Colonic mucosa (tissue), 4 donors: ENCODE results near the gene OSBPL2. TPM values are rescaled to one million over a fixed set of nuclear protein-coding genes. Genes with fewer than 3 reads are reported as not detected.

Experiments
- DNase-seq: peaks from one replicate; pipeline ENCODE4 v3.0.0-alpha.2; 2020
- H3K27ac ChIP-seq: fragments of 200-600 bp; one replicate; pipeline ENCODE4 v1.8.0; 2021
- H3K27me3 ChIP-seq: fragments of 200-600 bp; one replicate; pipeline ENCODE4 v1.8.0; 2021
- H3K36me3 ChIP-seq: fragments of 200-600 bp; one replicate; pipeline ENCODE4 v1.8.0; 2021
- H3K4me1 ChIP-seq: fragments of 200-600 bp; one replicate; pipeline ENCODE4 v1.8.0; 2021; ENCODE audit warnings: mild to moderate bottlenecking
- H3K4me3 ChIP-seq: fragments of 200-600 bp; one replicate; pipeline ENCODE4 v1.8.0; 2021
- H3K9ac ChIP-seq, 2 donors: one replicate each; pipeline ENCODE4 v1.7.0; 2013; ENCODE audit warnings: control low read depth in 2 of 2, low read depth in 2 of 2, low read length in 2 of 2
- H3K9me3 ChIP-seq: fragments of 200-600 bp; one replicate; pipeline ENCODE4 v1.8.0; 2021
- intact Hi-C: fragments of 100-400 bp; cut with DNase I; formaldehyde crosslinking; loops from one replicate; pipeline ENCODE4 v1.14.1; 2022
- total RNA-seq, 2 donors: library from RNA; stranded (reverse); fragmentation: NEBNext Ultra II Directional in 1 of 2; extraction: Animal tissue kit (Norgen Biotek cat#: 25700) in 1 of 2; gene quantifications; one replicate each; pipeline ENCODE4 v1.2.1, GENCODE V29; 2021
- TF ChIP-seq, protein P1 (sequence below): fragments of 200-600 bp; IDR thresholded peaks from one replicate; pipeline ENCODE4 v1.8.0; 2022; ENCODE audit warnings: antibody characterized with exemption, mild to moderate bottlenecking
- donor health status: healthy.
- donor health status: DM: no; HTN: no; CAD: no.
- donor health status: DM: no; HTN: no; CAD: no.

Gene OSBPL2
- total RNA-seq, 2 donors from 2014 or later: 77.3 to 102 TPM

DNA sequence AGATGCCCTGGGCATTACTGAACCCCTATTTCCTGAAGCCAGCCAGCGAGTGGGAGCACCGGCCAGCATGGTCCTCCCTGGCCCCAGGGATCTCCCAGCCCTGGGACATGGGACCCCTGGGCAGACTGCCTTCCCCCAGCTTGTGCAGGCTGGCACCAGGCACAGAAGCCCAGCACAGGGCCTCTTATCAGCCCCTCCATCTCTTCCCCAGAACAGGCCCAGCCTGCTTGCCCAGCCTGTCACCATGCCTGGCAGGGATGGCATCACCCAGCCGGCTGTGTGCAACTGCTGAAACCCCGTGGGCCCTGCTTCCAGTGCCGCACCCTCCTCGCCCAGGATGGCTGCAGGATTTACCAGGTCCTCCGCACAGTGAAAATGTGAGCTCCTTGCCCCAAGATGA is 6.1 kb upstream of the OSBPL2 start:
- Histone ChIP-seq H3K4me1 (no peaks in the 10 kb centered on the region), H3K9ac (no peak overlapping the region), H3K9me3 (no peaks in the 10 kb centered on the region), H3K36me3 (no peaks in the 10 kb centered on the region), H3K4me3 (no peak overlapping the region), H3K27ac (no peak overlapping the region), H3K27me3 (no peaks in the 10 kb centered on the region)
- TF ChIP-seq, protein P1, sequence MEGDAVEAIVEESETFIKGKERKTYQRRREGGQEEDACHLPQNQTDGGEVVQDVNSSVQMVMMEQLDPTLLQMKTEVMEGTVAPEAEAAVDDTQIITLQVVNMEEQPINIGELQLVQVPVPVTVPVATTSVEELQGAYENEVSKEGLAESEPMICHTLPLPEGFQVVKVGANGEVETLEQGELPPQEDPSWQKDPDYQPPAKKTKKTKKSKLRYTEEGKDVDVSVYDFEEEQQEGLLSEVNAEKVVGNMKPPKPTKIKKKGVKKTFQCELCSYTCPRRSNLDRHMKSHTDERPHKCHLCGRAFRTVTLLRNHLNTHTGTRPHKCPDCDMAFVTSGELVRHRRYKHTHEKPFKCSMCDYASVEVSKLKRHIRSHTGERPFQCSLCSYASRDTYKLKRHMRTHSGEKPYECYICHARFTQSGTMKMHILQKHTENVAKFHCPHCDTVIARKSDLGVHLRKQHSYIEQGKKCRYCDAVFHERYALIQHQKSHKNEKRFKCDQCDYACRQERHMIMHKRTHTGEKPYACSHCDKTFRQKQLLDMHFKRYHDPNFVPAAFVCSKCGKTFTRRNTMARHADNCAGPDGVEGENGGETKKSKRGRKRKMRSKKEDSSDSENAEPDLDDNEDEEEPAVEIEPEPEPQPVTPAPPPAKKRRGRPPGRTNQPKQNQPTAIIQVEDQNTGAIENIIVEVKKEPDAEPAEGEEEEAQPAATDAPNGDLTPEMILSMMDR: no peak
- intact Hi-C loops: no loop called here
- DNase-seq: no peak

DNA sequence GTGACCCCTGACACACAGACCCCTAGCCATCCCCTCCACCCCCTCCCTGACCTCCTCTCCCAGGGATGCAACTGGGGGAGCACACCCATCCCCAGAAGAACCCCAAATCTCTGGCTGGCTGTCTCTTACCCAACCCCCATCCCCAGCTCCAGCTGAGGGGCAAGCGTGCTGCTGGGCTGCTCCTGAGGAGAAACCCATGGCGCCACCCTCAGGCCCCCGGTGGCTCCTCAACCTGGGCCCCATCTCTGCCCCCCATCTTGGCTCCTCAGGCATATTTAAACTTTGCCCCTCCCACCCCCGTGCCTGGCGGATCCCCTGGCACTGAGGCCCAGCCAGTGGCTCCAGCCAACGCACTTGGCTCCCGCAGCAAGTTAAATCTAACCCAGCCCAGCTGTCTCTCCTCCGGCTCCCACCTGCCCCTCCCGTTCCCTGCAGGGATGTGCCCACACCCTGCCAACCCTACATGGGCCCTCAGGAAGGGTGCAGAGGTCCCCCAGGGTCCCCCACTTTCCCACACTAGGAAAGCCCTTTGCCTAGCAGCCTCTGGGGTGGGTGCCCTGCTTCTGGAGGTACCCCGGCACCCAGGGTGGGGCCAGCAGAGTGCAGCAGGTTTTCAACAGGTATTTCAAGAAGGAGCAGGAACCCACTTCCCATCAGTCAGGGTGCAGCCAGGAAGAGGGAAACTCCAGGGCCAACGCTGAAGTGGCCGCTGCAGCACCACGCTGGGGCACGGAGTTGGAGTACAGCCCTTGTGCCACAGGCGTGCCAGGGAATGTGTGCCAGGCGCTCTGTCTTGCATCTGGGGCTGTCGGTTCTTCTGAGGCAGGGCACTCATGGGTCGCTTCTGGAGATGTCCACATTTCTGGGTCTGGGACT is 5.3 kb upstream of the OSBPL2 start:
- intact Hi-C loops: no loop called here
- Histone ChIP-seq H3K36me3 (no peaks in the 10 kb centered on the region), H3K9ac (no peak overlapping the region), H3K27ac (no peak overlapping the region), H3K27me3 (no peaks in the 10 kb centered on the region), H3K9me3 (no peaks in the 10 kb centered on the region), H3K4me1 (no peaks in the 10 kb centered on the region), H3K4me3 (no peak overlapping the region)
- DNase-seq: no peak
- TF ChIP-seq, protein P1: no peak

- intact Hi-C loops: no loop called here
- H3K27me3 ChIP-seq: no peaks in the 10 kb centered on the region
- H3K4me3 ChIP-seq: no peak overlapping the region
- no peak for DNase-seq
- no peaks in the 10 kb centered on the region for H3K36me3 ChIP-seq
- TF ChIP-seq, protein P1: no peak
- no peak overlapping the region for H3K27ac ChIP-seq
- H3K9me3 ChIP-seq: no peaks in the 10 kb centered on the region
- H3K9ac ChIP-seq: no peak overlapping the region
- H3K4me1 ChIP-seq: no peaks in the 10 kb centered on the region
Observed at GRCh38 chr20:62233684-62234083, 4.6 kb upstream of the OSBPL2 start.

DNA sequence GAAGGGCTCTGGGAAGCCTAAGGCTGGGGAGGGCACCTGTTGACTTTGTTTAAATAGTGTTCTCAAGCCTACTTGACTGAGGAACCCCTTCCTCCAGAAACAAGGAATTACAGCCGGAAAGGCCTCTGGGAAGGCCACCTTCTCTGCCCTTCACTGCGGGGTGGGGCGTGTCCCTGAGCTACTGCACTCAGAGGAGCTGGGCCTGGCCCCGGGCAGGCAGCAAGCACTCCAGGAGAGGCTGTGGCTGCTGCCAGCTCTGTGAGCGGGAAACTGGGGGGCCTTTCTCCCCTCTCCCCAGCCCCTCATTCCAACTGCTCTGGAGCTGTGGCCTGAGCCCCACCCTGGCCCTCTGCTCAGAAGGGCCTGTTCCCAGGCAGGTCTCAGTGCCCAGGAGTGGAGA is 4.0 kb upstream of the OSBPL2 start:
- DNase-seq: no peak
- intact Hi-C loops: no loop called here
- Histone ChIP-seq H3K27ac (no peak overlapping the region), H3K9ac (no peak overlapping the region), H3K36me3 (no peaks in the 10 kb centered on the region), H3K4me3 (no peak overlapping the region), H3K27me3 (no peaks in the 10 kb centered on the region), H3K9me3 (no peaks in the 10 kb centered on the region), H3K4me1 (peaks cover 1% of the 10 kb centered on the region)
- TF ChIP-seq, protein P1: no peak

- intact Hi-C loops: no loop called here
- Histone ChIP-seq H3K4me1 (peaks cover 7% of the 10 kb centered on the region), H3K9ac (no peak overlapping the region), H3K4me3 (no peak overlapping the region), H3K9me3 (no peaks in the 10 kb centered on the region), H3K27me3 (no peaks in the 10 kb centered on the region), H3K36me3 (no peaks in the 10 kb centered on the region), H3K27ac (no peak overlapping the region)
- DNase-seq: no peak
- TF ChIP-seq, protein P1: no peak
Observed at GRCh38 chr20:62235001-62235776, 3.1 kb upstream of the OSBPL2 start.
